ENCODE data around the gene PPP1R2. TPM values are rescaled to one million over a fixed set of nuclear protein-coding genes. Genes with fewer than 3 reads are reported as not detected.

The PPP1R2 gene
- total RNA-seq, 2 donors from 2014 or later, result 43.4 to 49.4 TPM

DNA sequence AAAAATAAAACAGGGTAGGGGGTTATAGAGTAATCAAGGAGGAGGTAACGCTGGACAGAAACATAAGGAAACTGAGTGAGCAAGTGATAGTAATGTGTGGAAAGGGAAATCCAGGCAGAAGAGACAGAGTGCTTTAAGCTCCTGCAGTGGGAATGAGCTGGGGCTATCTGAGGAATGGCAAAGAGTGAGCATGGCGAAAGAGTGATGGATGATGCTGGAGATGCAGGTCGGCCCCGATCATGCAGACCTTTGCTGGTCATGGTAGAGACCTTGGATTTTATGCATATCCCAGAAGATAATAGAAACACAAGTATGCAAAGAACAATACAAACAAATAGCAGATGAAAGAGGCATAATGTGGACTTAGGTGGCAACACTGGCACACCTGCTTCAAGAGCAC, 74.3 kb downstream of the PPP1R2 start:
- no peak for TF ChIP-seq CTCF (IDR thresholded peaks at IDR 0.05)
- Histone ChIP-seq H3K4me1 (no peaks in the 10 kb centered on the region), H3K27me3 (no peaks in the 10 kb centered on the region), H3K27ac (no peak overlapping the region), H3K4me3 (no peak overlapping the region), H3K36me3 (no peaks in the 10 kb centered on the region), H3K9me3 (no peaks in the 10 kb centered on the region)
- DNase-seq (ENCODE audit: low spot score), result no peak

GRCh38 chr3:195468391-195468776, 74.7 kb downstream of the PPP1R2 start:
- no peaks in the 10 kb centered on the region for H3K27me3 ChIP-seq

GRCh38 chr3:195467641-195468390, 75.3 kb downstream of the PPP1R2 start:
- H3K4me3 ChIP-seq, result no peak overlapping the region
- no peaks in the 10 kb centered on the region for H3K9me3 ChIP-seq
- no peak for TF ChIP-seq CTCF (IDR thresholded peaks at IDR 0.05)
- DNase-seq (ENCODE audit: low spot score), result no peak
- H3K36me3 ChIP-seq, result no peaks in the 10 kb centered on the region
- no peaks in the 10 kb centered on the region for H3K4me1 ChIP-seq
- H3K27me3 ChIP-seq, result no peaks in the 10 kb centered on the region
- H3K27ac ChIP-seq, result no peak overlapping the region

More at GRCh38 chr3:195468391-195468776, 74.7 kb downstream of the PPP1R2 start:
- Histone ChIP-seq H3K27ac (no peak overlapping the region), H3K9me3 (no peaks in the 10 kb centered on the region), H3K36me3 (no peaks in the 10 kb centered on the region), H3K4me3 (no peak overlapping the region), H3K4me1 (no peaks in the 10 kb centered on the region)
- no peak for TF ChIP-seq CTCF (IDR thresholded peaks at IDR 0.05)
- no peak for DNase-seq (ENCODE audit: low spot score)

DNA sequence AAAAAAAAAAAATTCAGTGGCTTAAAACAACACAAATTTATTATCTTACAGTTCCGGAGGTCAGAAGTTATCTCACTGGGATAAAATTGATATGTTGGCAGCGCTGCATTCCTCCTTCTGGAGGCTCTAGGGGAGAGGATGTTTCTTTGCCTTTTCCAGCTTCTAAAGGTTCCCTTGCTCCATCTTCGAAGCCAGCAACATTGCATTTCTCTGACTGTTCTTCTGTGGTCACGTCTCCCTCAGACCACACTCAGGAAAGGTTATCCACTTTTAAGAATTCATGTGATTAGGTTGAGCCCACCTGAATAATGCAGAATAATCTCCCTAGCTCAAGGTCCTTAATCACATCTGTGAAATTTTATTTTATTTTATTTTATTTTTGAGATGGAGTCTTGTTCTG, 76.9 kb downstream of the PPP1R2 start:
- no peak for DNase-seq (ENCODE audit: low spot score)

More for the DNA sequence above, 76.9 kb downstream of the PPP1R2 start:
- H3K27ac ChIP-seq, result no peak overlapping the region
- H3K9me3 ChIP-seq, result no peaks in the 10 kb centered on the region
- H3K4me1 ChIP-seq, result no peaks in the 10 kb centered on the region
- no peaks in the 10 kb centered on the region for H3K36me3 ChIP-seq
- TF ChIP-seq CTCF (IDR thresholded peaks at IDR 0.05), result no peak
- H3K4me3 ChIP-seq, result no peak overlapping the region
- H3K27me3 ChIP-seq, result no peaks in the 10 kb centered on the region

Other genes starting within 250 kb of the PPP1R2 start
- 10 to 100 TPM; 17.8 to 18.9 TPM for gene ACAP2, start 100.3 kb downstream of the PPP1R2 start, total RNA-seq
- gene APOD, start 40.6 kb upstream of the PPP1R2 start, total RNA-seq, result 10 to 100 TPM; 79.6 to 93.2 TPM
- 1 to 10 TPM; 3.4 to 5.0 TPM for gene MUC20, start 177.7 kb upstream of the PPP1R2 start, total RNA-seq